Activated T-helper 9 cell treated with anti-CD3 and anti-CD28 coated beads, Interleukin-2, amount 50 U/mL, for 16 hours (primary cell): ENCODE results near the gene FZD1.

ENCODE experiments used
- DNase-seq: peaks from one replicate; pipeline ENCODE4 v3.0.0-alpha.2; 2020; ENCODE audit warnings: low read depth

The FZD1 gene

DNA sequence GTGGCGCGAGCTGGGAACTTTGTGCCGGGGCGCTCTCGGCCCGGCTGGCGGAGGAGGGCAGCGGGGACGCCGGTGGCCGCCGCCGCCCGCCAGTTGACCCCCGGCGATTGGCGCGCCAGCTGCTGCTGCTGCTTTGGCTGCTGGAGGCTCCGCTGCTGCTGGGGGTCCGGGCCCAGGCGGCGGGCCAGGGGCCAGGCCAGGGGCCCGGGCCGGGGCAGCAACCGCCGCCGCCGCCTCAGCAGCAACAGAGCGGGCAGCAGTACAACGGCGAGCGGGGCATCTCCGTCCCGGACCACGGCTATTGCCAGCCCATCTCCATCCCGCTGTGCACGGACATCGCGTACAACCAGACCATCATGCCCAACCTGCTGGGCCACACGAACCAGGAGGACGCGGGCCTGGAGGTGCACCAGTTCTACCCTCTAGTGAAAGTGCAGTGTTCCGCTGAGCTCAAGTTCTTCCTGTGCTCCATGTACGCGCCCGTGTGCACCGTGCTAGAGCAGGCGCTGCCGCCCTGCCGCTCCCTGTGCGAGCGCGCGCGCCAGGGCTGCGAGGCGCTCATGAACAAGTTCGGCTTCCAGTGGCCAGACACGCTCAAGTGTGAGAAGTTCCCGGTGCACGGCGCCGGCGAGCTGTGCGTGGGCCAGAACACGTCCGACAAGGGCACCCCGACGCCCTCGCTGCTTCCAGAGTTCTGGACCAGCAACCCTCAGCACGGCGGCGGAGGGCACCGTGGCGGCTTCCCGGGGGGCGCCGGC lies 870 bp downstream of the FZD1 start:
- DNase-seq: no peak

DNA sequence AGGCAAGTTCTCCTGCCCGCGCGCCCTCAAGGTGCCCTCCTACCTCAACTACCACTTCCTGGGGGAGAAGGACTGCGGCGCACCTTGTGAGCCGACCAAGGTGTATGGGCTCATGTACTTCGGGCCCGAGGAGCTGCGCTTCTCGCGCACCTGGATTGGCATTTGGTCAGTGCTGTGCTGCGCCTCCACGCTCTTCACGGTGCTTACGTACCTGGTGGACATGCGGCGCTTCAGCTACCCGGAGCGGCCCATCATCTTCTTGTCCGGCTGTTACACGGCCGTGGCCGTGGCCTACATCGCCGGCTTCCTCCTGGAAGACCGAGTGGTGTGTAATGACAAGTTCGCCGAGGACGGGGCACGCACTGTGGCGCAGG lies 1.4 kb downstream of the FZD1 start:
- DNase-seq: no peak

DNA sequence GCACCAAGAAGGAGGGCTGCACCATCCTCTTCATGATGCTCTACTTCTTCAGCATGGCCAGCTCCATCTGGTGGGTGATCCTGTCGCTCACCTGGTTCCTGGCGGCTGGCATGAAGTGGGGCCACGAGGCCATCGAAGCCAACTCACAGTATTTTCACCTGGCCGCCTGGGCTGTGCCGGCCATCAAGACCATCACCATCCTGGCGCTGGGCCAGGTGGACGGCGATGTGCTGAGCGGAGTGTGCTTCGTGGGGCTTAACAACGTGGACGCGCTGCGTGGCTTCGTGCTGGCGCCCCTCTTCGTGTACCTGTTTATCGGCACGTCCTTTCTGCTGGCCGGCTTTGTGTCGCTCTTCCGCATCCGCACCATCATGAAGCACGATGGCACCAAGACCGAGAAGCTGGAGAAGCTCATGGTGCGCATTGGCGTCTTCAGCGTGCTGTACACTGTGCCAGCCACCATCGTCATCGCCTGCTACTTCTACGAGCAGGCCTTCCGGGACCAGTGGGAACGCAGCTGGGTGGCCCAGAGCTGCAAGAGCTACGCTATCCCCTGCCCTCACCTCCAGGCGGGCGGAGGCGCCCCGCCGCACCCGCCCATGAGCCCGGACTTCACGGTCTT lies 1.9 kb downstream of the FZD1 start:
- DNase-seq: no peak

DNA sequence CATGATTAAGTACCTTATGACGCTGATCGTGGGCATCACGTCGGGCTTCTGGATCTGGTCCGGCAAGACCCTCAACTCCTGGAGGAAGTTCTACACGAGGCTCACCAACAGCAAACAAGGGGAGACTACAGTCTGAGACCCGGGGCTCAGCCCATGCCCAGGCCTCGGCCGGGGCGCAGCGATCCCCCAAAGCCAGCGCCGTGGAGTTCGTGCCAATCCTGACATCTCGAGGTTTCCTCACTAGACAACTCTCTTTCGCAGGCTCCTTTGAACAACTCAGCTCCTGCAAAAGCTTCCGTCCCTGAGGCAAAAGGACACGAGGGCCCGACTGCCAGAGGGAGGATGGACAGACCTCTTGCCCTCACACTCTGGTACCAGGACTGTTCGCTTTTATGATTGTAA lies 2.5 kb downstream of the FZD1 start:
- no peak for DNase-seq

DNA sequence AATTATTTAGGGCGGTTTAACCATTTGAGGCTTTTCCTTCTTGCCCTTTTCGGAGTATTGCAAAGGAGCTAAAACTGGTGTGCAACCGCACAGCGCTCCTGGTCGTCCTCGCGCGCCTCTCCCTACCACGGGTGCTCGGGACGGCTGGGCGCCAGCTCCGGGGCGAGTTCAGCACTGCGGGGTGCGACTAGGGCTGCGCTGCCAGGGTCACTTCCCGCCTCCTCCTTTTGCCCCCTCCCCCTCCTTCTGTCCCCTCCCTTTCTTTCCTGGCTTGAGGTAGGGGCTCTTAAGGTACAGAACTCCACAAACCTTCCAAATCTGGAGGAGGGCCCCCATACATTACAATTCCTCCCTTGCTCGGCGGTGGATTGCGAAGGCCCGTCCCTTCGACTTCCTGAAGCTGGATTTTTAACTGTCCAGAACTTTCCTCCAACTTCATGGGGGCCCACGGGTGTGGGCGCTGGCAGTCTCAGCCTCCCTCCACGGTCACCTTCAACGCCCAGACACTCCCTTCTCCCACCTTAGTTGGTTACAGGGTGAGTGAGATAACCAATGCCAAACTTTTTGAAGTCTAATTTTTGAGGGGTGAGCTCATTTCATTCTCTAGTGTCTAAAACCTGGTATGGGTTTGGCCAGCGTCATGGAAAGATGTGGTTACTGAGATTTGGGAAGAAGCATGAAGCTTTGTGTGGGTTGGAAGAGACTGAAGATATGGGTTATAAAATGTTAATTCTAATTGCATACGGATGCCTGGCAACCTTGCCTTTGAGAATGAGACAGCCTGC lies 3.1 kb downstream of the FZD1 start:
- DNase-seq: no peak

DNA sequence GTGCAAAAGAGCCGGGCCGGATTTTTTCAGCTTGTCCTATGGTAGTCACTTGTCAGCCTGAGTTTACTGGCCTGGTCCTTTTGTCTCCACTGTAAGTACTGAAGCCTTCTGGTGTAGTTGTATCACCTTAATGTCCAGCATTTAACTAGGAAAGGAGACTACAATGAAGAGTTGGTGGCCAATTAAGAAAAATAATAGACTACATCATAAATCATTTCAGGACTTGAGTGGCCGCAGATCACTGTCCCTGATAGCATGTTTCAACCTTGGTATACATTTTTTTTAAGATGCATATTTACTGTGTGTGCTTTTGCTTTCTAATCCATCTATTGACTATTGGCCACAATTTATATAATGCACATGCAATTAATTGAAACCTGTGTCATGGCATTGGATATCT lies 6.1 kb downstream of the FZD1 start:
- no peak for DNase-seq

DNA sequence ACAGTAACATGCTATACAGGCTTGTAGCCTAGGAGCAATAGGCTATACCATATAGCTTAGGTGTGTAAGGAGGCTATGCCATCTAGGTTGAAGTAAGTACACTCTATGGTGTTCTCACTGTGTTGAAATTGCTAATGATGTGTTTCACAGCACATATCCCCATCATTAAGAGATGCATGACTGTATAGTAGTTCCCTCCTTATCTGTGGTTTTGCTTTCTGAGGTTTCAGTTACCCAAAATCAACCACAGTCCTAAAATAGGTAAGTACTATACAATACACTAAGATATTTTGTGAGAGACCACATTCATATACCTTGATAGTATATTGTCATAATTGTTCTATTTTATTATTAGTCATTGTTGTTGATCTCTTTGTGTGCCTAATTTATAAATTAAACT lies 12.7 kb downstream of the FZD1 start:
- DNase-seq: no peak

DNA sequence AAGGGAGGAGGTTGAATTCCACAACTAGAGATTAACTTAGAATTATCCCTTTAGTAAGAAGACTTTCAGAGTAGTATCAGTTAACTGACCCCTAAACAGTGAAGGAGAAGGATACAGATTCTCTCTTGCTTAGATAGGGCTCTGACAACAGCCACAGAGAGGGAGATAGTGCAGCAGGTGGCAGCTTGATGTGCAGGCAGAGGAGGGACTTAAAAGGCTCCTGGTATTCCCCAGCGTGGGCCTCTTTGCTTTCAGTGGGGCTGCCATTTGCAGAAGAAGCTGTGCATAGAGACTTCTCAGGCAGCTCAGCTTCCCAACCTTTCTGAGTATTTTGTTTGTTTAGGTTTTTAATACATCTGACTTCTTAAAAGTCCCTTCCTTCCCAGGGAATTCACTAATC lies 16.0 kb downstream of the FZD1 start:
- DNase-seq: no peak

DNA sequence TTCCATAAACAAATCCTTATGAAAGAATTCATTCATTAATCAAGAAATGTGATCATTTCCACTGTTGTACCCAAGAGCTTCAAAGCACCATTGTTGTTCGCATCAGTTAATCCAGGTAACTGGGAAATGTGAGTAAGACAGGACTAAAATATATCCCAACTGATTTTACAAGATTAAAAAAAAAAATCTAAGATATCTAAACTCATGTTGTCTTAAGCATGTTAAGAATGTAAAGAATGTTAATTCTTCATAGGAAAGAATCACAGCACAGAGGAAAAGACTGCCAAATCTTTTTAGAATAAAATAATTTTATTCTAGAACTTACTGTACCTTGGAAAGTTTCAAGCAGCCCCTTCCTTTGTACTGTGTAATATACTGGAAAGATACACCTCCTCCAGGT lies 16.4 kb downstream of the FZD1 start:
- DNase-seq: no peak

DNA sequence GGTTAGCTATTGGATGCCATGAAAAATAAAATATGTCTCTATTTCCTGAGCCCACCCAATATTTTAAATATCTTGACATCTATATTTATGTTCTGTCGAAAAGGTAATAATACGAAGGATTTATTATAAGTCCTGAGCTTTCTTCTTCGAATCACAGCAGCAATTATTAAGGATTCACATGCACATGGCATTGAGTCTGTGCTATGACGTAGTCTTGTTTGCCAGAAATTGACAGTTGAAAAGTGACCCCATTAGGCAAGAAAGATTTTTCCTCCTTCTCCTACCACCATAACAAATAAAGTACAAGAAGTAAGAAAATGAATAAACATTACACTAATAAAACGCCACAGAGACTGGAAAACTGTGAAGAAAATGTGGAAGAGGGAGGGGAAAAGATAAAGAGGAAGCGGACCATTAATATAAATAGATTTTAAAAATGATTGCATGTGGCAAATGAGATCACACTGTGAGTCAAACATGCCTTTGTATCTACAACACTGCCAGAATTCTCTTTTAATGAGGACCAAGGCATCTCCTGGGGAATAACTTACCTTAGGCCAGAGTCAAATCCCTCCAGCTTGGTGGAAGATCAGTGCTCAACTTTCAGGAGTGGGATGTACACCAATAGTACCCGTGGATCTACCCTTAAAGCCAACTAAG lies 21.6 kb downstream of the FZD1 start:
- no peak for DNase-seq

DNA sequence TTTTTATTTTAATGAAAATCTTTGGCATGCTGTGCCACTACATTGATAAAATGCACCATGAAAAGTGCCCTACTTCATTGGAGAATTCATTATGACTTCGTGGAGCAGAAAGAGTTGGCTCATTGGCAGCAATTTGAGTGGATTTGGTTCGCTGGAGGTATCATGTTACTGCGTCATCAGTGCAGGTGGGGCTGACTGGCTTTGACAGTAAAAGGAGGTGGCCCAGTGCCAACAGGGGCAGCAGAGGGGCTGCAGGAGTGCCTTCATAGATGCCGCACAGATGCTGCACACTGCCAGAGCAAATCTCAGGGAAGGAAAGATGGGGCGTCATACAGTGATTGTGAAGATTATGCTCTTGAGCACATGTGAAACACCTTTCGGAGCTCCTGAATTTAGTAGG lies 22.2 kb downstream of the FZD1 start:
- no peak for DNase-seq

DNA sequence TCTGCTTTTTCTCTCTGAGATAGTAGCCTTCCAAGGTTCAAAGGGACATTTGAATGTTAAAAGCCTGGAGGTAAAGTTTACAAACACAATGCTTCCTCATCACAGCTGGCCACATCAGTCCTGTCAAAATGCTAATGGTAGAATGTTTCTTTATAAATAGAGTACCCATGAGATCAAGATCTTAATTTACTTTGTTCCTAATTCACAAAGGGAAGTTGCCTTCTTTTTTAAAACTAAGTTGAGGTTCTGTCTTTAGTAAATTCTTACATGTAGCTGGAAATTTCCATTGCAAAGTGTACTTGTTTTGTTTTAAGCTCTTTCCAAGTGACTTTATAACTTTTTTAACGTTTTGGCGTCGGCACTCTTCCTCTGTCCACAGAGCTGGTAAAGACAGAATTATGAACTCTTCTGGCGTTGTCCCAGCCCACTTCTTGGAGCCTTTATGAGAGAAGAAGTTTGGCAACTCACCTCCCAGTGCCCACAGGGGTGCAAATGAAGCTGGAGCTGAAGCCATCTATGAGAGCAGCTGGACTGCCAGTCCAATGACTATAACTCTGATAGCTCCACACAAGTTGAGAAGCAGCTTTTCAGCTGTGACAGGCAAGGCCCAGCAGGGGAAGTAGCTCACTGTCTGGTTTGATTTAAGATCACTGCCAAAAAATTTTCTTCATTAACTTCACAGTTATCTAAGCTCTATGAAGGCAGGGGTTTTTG lies 23.3 kb downstream of the FZD1 start:
- DNase-seq: no peak

DNA sequence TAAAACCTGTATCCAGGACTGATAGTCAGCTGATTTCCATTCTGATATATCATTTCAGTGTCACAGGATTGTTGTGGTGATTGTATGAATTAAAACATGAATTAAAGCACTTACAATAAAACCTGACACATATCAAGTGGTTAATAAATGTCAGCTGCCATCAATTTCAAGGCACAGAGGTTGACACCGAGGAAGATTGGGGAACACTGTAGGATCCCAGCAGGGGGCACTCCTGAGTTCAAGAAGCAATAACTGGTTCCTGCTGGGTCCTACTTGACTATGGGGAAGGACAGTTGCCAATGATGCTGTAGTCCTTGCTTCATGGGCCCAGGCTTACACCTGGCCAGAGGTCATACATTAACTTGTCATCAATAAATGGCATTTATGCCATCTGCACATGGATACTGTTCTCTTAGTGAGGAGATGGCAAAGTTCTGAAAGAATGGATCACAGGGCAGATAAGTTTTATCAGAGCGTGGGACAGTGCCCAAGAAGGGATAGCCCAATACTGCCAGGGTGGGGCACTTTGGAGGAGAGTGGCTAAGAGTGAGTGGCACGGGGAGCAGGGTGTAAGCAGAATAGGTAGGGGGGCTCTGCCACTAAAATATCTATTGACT lies 24.1 kb downstream of the FZD1 start:
- no peak for DNase-seq

DNA sequence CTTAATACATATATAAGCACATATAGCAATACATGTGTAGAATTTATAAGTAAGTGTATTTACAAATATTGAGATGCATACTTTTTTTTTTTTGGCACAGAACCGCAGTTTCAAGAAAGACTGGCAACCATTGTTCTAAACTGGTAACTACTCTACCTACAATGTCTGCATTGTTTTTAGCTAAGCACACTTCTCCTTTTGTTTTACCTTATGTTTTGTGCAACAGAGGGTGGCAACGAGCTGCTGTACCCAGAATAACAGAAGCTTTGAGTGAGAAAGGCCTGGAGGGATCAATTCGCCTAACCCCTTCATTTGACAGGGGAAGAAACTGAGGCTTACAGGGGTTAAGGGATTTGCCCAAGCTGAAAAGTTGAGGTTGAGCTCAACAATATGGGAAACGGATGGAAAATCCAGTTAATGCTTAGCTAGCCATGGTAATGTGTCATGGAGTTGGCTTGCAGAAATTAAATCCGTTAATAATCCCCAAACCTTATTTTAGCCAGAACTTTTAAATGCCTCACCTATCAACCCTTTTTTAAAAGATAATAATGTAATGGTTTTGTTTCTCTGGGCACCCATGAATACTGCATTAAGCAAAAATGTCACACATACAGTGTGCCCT lies 25.5 kb downstream of the FZD1 start:
- DNase-seq: no peak

DNA sequence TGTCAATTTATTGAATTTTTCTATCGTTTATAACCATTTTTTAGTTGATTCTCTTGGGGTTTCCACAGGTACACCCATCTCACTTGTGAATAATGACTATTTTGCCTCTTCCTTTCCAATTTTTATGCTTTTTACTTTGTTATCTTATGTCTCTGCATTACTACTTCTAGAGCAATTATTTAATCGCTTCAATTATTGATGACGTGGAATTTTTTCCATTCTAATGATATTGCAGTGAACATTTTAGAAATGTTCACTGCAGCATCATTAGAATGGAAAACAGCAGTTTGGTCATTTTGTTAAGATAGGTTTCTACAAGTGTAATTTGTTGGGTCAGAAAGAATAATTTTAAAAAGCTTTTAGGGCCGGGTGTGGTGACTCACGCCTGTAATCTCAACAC lies 27.1 kb downstream of the FZD1 start:
- no peak for DNase-seq

DNA sequence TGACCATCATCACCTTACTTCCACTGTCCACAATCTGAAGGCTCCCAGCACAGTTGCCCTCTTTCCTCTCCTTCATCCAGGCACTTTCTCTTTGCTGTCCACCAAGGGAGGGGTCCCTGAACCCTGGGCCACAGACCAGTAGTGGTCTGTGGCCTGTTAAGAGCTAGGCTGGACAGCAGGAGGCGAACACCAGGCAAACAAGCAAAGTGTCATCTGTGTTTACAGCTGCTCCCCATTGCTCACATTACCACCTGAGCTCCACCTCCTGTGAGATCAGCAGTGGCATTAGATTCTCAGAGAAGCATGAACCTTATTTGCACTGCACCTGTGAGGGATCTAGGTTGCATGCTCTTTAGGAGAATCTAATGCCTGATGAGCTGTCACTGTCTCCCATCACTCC lies 27.7 kb downstream of the FZD1 start:
- no peak for DNase-seq

DNA sequence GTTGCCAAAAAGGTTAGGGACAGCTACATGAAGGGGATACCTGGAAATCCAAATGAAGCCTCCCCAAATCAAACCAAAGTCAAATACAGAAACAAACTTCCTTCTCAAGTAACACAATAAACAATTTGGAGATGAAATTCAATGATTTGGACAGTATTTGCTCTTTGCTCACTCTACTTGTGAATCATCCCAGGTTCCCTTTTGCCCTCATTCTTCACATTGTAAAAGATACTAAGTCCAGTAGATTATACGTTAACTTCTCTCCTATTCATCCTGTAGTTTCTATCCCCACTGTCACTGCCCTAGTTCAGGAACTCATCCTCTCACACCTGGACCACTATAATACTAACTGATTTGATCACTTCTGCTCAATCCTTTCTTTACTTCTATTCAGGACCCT lies 28.3 kb downstream of the FZD1 start:
- no peak for DNase-seq

DNA sequence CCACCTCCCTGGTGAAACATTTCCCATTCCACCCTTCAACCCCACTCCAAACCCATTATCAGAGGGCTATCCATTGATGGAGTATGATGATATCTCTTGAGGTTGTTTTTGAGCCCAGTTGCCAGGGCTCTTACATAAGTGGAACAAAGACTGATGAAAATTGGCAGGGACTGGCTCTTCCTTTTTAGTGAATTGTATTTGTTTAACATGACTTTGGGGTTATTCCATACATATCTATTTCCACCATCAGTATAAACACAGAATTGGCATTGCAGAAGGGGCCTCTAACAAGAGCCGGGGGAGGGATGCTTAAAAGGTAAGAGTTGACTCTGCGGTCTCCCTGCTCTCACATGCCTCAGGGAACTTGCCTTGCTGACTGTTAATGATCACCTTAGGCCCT lies 28.9 kb downstream of the FZD1 start:
- DNase-seq: no peak

DNA sequence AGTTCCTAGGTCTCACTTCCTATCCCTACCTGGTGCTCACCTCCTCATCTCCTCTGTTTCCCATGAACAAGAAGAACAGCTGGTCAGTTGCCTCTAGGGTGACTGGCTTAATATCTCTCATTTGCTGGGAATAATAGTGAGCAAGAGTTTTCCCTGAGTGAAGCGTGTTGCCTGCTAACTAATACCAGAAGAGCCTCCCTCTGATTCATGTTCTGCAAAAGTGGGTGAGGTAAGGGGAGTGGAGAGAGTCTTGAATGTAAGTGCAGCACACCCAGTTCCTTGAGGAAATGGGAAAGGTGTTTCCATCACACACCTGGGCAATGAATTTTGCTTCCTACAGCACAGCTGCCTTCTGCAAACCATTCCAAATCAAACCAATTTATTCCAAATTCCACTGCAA lies 29.6 kb downstream of the FZD1 start:
- no peak for DNase-seq

DNA sequence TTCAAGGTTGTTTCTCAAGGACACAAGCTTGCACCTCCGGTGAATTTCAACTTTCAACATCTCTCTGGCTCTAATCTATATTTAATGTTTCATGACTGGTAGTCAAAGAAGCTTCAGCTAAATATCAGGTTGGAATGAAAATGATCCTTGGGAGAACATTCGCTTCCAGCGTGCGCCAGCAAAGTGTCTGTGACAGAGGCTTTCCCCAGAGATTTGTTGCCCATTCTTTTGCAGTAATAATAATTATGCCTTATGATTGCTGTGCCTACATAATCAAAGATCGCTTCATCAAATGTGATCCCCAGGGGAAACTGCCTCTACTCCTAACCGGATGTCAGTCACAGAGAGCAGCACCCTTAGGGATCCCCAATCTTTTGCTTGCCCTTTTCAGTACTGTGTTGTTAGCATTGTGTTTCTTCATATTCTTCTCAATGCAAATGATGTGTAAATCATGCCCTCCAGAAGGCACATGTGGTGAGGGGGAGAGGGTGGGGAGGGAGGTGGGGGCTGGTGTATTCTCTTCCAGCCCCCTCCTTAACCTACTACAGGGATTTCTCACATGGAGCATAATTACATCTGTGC lies 30.5 kb downstream of the FZD1 start:
- no peak for DNase-seq

DNA sequence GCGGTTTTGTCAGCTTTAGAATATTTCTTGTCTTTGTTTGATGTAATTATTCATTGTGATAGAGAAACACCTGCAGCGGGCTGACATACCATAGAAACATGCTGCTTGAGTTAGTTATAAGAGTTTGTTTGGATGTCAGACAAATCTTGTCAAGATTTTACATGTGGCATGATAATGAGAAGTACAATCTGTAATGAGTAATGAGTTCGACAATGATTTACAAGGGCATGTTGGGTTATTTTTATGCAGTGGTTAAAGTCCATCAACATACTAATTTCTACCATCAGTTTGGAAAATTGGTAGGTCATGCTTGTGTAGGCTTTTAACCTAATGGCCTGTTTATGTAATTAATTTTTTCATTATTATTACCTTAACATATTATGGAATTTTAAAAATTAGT lies 31.3 kb downstream of the FZD1 start:
- no peak for DNase-seq
